Middle frontal gyrus (tissue), 1 donor: ENCODE results near the gene WFDC10B.
"Not testable (repeated sequence)": the region's sequence is repeated elsewhere in the genome, so short reads cannot be mapped to it uniquely, and the experiment has no call there.

Experiments used
- DNase-seq: peaks from one replicate; pipeline ENCODE4 v3.0.0-alpha.2; 2015; ENCODE audit warnings: low spot score; ENCODE audit errors: extremely low spot score

Gene WFDC10B

GRCh38 chr20:45647441-45648050 is 57.3 kb downstream of the WFDC10B start:
- DNase-seq, result no peak

GRCh38 chr20:45646875-45647274 is 57.9 kb downstream of the WFDC10B start:
- no peak for DNase-seq

- not testable (repeated sequence) for DNase-seq
These were observed 59.0 kb downstream of the WFDC10B start for GRCh38 chr20:45645869-45646268.

GRCh38 chr20:45641076-45641475 is 63.7 kb downstream of the WFDC10B start:
- not testable (repeated sequence) for DNase-seq

GRCh38 chr20:45639687-45640086 is 65.1 kb downstream of the WFDC10B start:
- DNase-seq, result no peak

- DNase-seq, result no peak
These were observed 68.3 kb downstream of the WFDC10B start for GRCh38 chr20:45636513-45636912.
